Colonic mucosa (tissue), 4 donors: ENCODE results near the gene ADD1. TPM values are rescaled to one million over a fixed set of nuclear protein-coding genes. Genes with fewer than 3 reads are reported as not detected.

ENCODE experiments used
- DNase-seq: peaks from one replicate; pipeline ENCODE4 v3.0.0-alpha.2; 2020
- H3K27ac ChIP-seq: fragments of 200-600 bp; one replicate; pipeline ENCODE4 v1.8.0; 2021
- H3K27me3 ChIP-seq: fragments of 200-600 bp; one replicate; pipeline ENCODE4 v1.8.0; 2021
- H3K36me3 ChIP-seq: fragments of 200-600 bp; one replicate; pipeline ENCODE4 v1.8.0; 2021
- H3K4me1 ChIP-seq: fragments of 200-600 bp; one replicate; pipeline ENCODE4 v1.8.0; 2021; ENCODE audit warnings: mild to moderate bottlenecking
- H3K4me3 ChIP-seq: fragments of 200-600 bp; one replicate; pipeline ENCODE4 v1.8.0; 2021
- H3K9ac ChIP-seq, 2 donors: one replicate each; pipeline ENCODE4 v1.7.0; 2013; ENCODE audit warnings: control low read depth in 2 of 2, low read depth in 2 of 2, low read length in 2 of 2
- H3K9me3 ChIP-seq: fragments of 200-600 bp; one replicate; pipeline ENCODE4 v1.8.0; 2021
- CTCF ChIP-seq: fragments of 200-600 bp; IDR thresholded peaks from one replicate; pipeline ENCODE4 v1.8.0; 2022; ENCODE audit warnings: antibody characterized with exemption, mild to moderate bottlenecking
- intact Hi-C: fragments of 100-400 bp; cut with DNase I; formaldehyde crosslinking; loops from one replicate; pipeline ENCODE4 v1.14.1; 2022
- total RNA-seq, 2 donors: library from RNA; stranded (reverse); fragmentation: NEBNext Ultra II Directional in 1 of 2; extraction: Animal tissue kit (Norgen Biotek cat#: 25700) in 1 of 2; gene quantifications; one replicate each; pipeline ENCODE4 v1.2.1, GENCODE V29; 2021
- donor health status: healthy.
- donor health status: DM: no; HTN: no; CAD: no.
- donor health status: DM: no; HTN: no; CAD: no.

Gene ADD1
- total RNA-seq, 2 donors from 2014 or later = 223 to 233 TPM

GRCh38 chr4:2908686-2909085 is 65.0 kb downstream of the ADD1 start:
- intact Hi-C loops = no loop called here
- H3K36me3 ChIP-seq = peaks cover 13% of the 10 kb centered on the region

GRCh38 chr4:2909583-2909982 is 65.9 kb downstream of the ADD1 start:
- Histone ChIP-seq H3K4me3 (no peak overlapping the region), H3K9ac (no peak overlapping the region), H3K27me3 (no peaks in the 10 kb centered on the region), H3K36me3 (peaks cover 13% of the 10 kb centered on the region), H3K4me1 (no peaks in the 10 kb centered on the region), H3K9me3 (no peaks in the 10 kb centered on the region), H3K27ac (no peak overlapping the region)
- no peak for TF ChIP-seq CTCF
- intact Hi-C loops = no loop called here
- no peak for DNase-seq

More at GRCh38 chr4:2908686-2909085, 65.0 kb downstream of the ADD1 start:
- TF ChIP-seq CTCF = no peak
- H3K4me3 ChIP-seq = no peak overlapping the region
- H3K27ac ChIP-seq = no peak overlapping the region
- H3K4me1 ChIP-seq = no peaks in the 10 kb centered on the region
- no peaks in the 10 kb centered on the region for H3K27me3 ChIP-seq
- no peak for DNase-seq
- no peak overlapping the region for H3K9ac ChIP-seq
- no peaks in the 10 kb centered on the region for H3K9me3 ChIP-seq

GRCh38 chr4:2910409-2910808 is 66.8 kb downstream of the ADD1 start:
- intact Hi-C loops = no loop called here
- Histone ChIP-seq H3K9ac (no peak overlapping the region), H3K4me1 (no peaks in the 10 kb centered on the region), H3K4me3 (no peak overlapping the region), H3K27me3 (no peaks in the 10 kb centered on the region), H3K36me3 (peaks cover 11% of the 10 kb centered on the region), H3K9me3 (no peaks in the 10 kb centered on the region), H3K27ac (no peak overlapping the region)
- DNase-seq = no peak
- no peak for TF ChIP-seq CTCF

GRCh38 chr4:2911868-2912267 is 68.2 kb downstream of the ADD1 start:
- peaks cover 7% of the 10 kb centered on the region for H3K36me3 ChIP-seq
- no peaks in the 10 kb centered on the region for H3K27me3 ChIP-seq
- no peaks in the 10 kb centered on the region for H3K4me1 ChIP-seq
- H3K9me3 ChIP-seq = no peaks in the 10 kb centered on the region
- intact Hi-C loops = no loop called here
- DNase-seq = no peak
- H3K9ac ChIP-seq = no peak overlapping the region
- TF ChIP-seq CTCF = no peak
- H3K27ac ChIP-seq = no peak overlapping the region
- H3K4me3 ChIP-seq = no peak overlapping the region

GRCh38 chr4:2913168-2913567 is 69.5 kb downstream of the ADD1 start:
- Histone ChIP-seq H3K27ac (no peak overlapping the region), H3K9ac (no peak overlapping the region), H3K9me3 (no peaks in the 10 kb centered on the region), H3K27me3 (no peaks in the 10 kb centered on the region), H3K4me1 (no peaks in the 10 kb centered on the region), H3K4me3 (no peak overlapping the region), H3K36me3 (peaks cover 6% of the 10 kb centered on the region)
- DNase-seq = no peak
- intact Hi-C loops = no loop called here
- TF ChIP-seq CTCF = no peak
